Superior temporal gyrus (tissue), 1 donor: Measurements from ENCODE around the gene ATG10.
A peak's percentile ranks its signal among the peaks of the same experiment; 100 is the strongest.
"Not testable (repeated sequence)": the region's sequence is repeated elsewhere in the genome, so short reads cannot be mapped to it uniquely, and the experiment has no call there.

Experiments
- DNase-seq: peaks from one replicate; pipeline ENCODE4 v3.0.0-alpha.2; 2016; ENCODE audit errors: extremely low spot score

ATG10 gene

GRCh38 chr5:82054004-82054710 lies 82.3 kb downstream of the ATG10 start:
- DNase-seq: no peak

DNA sequence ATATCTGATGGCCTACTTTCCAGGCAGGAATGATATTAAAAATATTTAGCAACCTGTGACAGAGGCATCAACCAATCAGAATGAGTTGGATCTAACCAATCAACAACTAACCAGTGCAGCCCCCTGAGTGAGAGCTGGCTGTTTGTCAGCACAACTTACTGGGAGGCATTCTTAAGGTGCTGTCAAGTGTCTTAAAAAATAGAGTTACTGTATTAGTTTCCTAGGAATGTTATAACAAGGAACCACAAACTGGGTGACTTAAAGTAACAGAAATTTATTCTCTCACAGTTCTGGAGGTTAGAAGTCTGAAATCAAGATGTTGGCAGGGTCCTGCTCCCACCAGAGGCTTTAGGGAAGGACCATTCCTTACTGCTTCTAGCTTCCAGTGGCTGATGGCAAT lies 85.2 kb downstream of the ATG10 start:
- DNase-seq: no peak

DNA sequence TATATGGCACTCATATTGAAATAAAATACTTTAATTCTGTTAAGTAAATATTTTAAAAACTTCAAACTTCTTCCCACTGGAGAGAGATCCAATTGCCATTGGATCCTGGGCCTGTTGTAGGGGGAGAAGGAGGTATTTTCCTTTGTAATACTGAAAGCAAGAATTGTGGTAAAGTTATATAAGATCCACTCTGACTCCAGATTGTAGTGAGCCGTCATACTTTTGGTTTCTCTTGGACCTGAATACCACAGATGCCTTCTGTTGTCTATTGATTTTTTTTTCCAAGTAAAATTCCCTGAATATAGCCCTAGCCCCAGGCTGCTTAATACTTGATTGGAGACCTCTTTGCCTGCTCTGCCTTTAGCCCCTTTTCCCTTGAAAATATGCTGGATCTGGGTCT lies 86.9 kb downstream of the ATG10 start:
- DNase-seq: no peak

- no peak for DNase-seq
Observed at GRCh38 chr5:82066791-82067190, 95.0 kb downstream of the ATG10 start.

- not testable (repeated sequence) for DNase-seq
Observed at GRCh38 chr5:82068042-82068441, 96.2 kb downstream of the ATG10 start.

DNA sequence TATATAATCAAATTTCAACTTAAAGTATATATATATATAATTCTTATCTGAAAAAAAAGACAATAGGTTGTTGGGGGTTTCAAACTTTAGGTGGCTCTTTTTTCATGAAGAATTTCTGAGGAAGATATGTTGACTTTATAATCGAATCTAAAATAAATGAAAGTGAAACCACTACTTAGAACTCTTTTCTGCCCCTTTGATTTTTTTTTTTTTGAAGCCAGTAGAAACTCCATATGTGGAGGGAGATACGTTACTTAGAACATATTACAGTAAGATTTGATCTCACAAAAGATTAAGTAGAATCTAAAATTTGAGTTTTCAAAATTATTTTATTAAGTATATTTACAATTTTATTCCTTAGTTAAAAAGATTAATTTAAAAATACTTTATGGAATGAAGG lies 96.9 kb downstream of the ATG10 start:
- DNase-seq: no peak

- DNase-seq: no peak
Observed at GRCh38 chr5:82072138-82072537, 100.3 kb downstream of the ATG10 start.

DNA sequence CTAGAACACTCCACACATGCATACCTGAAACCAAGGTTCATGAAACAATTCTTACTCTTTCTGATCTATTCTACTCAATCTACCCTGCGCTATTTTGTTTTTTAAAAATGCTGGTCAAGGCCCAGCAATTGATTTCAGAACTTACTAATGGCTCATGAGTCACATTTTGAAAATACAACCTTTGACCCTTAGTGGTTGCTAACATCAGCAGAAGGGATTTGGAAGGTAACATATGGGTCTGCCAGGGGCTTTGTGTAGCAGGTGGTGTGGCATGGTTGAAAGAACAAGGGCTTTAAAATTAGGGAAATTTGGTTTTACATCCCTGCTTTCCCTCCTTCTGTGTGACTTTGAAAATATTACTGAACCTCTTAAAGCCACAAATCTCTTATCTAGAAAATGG lies 101.4 kb downstream of the ATG10 start:
- no peak for DNase-seq

DNA sequence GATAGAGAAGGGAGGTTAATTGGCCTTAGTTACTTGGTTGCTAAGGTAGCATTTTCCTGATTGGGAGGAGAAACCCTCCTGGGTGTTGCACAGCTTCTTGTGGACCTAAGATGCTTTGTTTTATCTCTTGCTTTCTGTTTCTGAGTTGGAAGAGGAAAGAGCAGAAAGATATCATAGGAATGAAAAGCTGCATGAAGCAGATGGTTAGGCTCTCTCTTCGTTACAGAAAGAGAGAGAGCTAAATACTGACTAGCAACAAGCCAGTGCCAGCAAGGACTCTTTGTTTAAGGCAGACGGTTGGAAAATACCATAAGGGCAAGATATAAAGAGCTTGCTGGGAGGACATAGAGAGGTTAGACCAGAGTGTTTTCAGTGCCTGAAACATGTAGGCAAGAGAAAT lies 103.1 kb downstream of the ATG10 start:
- DNase-seq: peak; percentile 50

DNA sequence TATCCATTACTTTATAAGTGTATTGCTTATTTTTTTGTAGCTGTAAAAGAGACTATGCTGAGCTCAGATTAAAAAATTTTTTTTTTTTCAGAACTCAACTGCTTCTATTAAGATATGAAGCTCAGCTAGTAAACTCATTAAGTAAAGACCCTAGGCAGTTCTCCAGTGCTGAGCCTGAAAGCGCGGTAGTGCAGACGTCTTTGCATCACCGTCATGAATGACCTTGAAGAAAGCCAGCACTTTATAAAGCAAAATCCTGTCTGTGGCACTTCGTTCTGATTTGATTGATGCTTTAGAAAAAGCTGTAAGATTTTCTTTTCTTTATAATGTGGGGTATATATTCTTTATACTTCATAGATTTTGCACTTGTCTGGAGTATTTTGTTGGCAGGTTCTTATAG lies 105.7 kb downstream of the ATG10 start:
- no peak for DNase-seq

DNA sequence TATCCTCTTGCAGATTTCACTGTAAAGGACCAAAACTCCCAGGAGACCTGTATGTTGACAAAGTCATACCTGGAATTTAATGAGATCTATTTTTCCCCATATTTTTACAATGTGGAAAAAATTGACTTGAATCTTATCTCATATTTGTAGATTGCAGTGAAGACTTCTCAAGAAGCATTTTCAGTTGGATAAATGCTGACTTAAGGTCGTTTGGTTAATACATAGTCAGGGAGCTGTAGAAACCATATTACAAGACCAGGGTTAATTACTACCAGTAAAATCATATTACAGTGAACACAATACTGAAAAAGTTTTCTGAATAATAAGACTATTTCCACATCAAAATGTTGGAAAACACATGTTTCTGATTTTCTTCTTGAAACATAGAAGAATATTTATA lies 119.8 kb downstream of the ATG10 start:
- DNase-seq: no peak

GRCh38 chr5:82095536-82095935 lies 123.7 kb downstream of the ATG10 start:
- DNase-seq: no peak

DNA sequence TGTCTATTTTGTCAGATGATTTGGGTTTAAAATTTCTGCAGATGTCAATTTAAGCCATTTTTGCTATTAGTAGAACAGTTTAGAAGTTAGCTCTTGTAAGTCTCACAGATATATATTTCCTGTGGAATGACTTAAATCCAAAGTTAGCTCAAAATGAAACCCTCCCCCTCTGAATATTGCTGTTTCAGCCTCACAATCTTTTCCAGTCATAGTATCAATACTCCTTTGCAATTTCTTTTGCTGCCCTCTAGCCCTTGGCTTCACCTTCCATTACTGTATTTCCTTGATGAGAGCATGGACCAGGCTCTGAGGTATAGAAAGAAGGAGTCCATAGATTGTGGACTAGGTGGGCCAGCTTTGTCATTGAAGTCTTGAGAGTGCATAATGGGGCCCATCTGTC lies 124.4 kb downstream of the ATG10 start:
- no peak for DNase-seq

DNA sequence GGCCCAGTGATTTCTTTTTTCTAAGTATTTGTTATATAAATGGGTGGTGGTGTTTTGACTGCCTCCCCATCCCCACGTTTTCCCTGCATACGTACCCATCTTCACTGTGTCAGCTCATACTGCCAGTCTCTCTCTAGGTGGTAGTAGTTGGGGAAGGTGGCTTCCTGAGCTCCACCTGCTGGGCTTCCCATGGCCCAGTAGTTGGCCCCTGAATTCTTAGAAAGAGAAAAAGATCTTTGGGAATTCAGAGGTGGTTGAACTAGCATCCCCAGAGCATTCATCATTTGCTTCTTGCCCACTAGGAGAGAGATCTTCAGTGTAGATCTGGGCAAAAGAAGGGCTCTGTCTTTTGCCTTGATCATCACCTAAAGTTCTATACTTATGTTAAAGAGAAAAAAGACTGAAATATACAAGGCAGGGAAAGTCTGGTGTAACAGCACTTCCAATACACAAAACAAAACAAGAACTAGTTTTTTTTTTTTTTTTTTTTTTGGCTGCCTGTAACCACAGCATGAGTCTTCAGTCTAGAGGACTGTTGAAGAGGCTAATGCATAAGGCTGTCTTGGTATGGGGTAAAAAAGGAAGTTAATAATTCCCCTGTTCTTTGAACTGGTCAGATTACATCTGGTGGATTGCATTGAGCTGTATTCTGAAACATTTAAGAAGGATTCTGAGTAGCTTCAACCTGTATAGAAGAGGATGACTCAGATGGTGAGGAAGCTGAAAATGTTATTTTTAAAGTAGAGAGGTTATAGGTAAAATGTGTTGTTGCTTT lies 128.7 kb downstream of the ATG10 start:
- no peak for DNase-seq

GRCh38 chr5:82104872-82105271 lies 133.0 kb downstream of the ATG10 start:
- DNase-seq: no peak

DNA sequence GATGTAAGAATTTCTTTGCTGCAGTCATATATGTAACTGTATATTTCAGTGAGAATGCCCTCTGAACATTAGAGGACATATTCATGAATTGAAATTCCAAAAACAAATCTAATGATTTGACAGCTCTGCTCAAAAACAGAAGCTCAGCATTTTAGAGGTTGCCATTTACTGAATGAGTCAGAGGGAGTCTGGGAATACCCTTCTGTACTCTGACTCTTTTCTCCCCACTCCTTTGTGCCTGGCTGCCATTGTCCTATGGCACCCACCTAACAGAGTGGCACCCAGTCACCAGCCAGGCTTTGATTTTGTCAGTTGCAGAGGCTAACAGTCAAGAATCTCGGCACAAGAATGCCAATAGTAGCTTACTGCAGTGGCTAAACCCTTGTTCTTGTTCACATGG lies 133.6 kb downstream of the ATG10 start:
- no peak for DNase-seq

DNA sequence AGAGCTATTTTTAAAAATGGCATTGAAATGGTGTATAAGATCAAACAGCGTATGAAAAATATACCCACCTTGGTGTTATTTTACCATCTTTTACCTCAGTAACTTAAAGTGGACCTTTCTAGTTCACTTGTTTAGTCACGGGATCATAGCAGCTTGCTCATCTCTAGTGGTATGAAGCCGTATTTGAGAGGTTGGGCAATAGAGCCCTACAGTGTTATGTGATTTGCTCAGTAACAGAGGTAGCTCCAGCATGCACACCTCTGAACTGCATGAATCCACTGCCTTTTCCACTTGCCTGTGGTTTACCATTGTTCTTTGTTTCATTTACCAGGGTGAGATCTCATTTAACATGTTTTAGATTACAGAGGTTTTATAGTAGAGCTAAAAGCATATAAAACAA lies 134.4 kb downstream of the ATG10 start:
- peak; percentile 50 for DNase-seq

- DNase-seq: no peak
Observed at GRCh38 chr5:82106756-82107155, 134.9 kb downstream of the ATG10 start.

- DNase-seq: peak; percentile 74
Observed at GRCh38 chr5:82107267-82107666, 135.4 kb downstream of the ATG10 start.

GRCh38 chr5:82109013-82109412 lies 137.2 kb downstream of the ATG10 start:
- no peak for DNase-seq

DNA sequence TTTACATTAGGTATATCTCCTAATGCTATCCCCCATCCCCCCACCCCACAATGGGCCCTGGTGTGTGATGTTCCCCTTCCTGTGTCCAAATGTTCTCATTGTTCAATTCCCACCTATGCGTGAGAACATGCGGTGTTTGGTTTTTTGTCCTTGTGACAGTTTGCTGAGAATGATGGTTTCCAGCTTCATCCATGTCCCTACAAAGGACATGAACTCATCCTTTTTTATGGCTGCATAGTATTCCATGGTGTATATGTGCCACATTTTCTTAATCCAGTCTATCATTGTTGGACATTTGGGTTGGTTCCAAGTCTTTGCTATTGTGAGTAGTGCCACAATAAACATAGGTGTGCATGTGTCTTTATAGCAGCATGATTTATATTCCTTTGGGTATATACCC lies 138.1 kb downstream of the ATG10 start:
- not testable (repeated sequence) for DNase-seq

DNA sequence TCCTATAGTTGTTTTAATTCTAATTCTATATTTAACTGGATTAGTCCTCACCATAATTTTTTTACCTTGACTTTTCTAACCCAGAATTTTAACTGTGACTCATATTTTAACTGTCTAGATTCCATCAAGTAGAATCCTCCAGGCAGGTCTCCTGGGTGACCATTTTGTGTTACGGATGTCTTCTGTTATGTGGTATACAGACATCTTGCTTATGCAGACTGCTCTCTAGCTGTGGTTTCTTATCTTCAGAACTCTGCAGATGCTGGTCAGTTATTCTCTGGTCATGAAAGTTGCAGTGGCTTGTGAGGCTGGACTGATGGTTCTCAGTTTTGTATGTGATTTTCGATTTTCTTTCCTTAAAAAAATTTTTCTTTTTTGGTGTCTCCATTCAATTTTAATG lies 139.4 kb downstream of the ATG10 start:
- DNase-seq: no peak

DNA sequence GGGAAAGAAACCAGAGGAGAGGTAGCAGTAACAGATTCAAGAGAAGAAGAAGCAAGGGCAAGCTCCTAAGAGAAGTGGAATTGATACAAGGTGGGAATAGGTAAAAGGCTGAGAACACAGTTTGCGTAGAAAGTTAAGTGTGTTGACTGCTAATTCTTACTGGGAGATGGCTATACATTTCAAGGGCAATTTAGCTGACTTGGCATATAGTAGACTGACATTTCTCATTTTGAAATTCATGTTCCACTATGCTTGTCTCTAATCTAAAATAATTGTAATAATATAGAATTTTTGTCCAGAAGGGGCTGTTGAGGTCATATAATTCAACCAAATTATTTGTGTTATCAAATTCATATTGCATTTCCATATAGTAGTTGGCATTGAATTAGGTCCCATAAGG lies 144.0 kb downstream of the ATG10 start:
- no peak for DNase-seq

GRCh38 chr5:82119889-82120288 lies 148.1 kb downstream of the ATG10 start:
- no peak for DNase-seq
